ENCODE measurements around the gene HBB. TPM values are rescaled to one million over a fixed set of nuclear protein-coding genes. Genes with fewer than 3 reads are reported as not detected.

HBB gene
- polyA plus RNA-seq, 1 donor, result 122 TPM

GRCh38 chr11:5225480-5225871 lies 1.4 kb downstream of the HBB start:
- no peak for DNase-seq

- DNase-seq, result no peak
Observed at GRCh38 chr11:5224538-5225479, 2.1 kb downstream of the HBB start.

GRCh38 chr11:5223686-5224085 lies 3.2 kb downstream of the HBB start:
- DNase-seq, result no peak

DNA sequence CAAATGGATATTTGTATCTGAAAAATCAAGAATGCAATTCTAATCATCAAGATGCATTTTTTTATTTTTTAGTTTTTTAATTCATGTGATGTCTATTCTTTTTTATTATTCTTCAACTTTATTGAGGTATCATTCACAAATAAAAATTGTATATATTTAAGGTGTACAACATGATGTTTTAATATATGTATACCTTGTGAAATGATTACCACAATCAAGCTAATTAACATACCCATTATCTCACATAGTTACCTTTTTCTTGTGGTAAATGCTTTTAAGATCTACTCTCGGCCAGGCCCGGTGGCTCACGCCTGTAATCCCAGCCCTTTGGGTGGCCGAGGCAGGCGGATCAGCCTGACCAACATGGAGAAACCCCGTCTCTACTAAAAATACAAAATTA lies 3.7 kb downstream of the HBB start:
- no peak for DNase-seq

GRCh38 chr11:5210376-5210885 lies 16.4 kb downstream of the HBB start:
- no peak for DNase-seq

DNA sequence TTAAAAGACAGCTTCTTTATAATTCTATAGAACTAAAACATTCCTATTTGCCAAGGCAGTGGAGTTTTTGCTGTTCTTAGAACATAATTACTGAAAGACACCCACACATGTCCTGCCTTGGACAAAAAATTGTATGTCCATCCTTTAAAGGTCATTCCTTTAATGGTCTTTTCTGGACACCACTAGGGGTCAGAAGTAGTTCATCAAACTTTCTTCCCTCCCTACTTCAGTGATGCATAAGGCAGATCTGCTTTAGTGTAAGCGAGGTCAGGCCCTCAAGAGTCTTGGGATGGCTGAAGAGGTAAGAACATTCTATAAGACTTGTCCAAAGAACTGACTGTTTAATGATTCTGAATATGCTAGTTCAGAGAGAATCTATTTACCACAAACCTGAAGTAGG lies 22.1 kb downstream of the HBB start:
- DNase-seq, result peak; percentile 8

- DNase-seq, result no peak
Observed at GRCh38 chr11:5203366-5203765, 23.5 kb downstream of the HBB start.

GRCh38 chr11:5200582-5200981 lies 26.3 kb downstream of the HBB start, which contains the start of gene OR51V1:
OR51V1 (minus strand) TSS chr11:5200682; CDS start chr11:5200682, 0 bp downstream.
- no peak for DNase-seq

GRCh38 chr11:5198285-5198684 lies 28.6 kb downstream of the HBB start:
- DNase-seq, result no peak

DNA sequence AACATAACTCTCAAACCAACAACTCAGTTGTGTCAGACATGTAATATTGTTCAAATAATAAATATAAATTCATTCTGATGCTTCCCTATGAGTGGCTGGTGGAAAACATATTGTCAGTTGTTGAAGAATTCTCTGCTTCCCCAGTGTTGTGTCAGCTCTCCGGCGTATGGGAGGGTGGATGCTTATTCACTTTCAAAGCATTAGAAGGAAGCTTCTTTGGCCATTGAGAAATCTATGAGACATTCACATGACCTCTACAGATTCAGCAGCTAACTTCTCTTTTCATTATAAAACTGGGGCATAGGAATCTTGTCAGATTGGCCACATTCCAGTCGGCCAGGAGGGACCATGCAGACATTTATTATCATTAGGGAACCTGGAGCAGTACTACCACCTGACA lies 29.3 kb downstream of the HBB start:
- DNase-seq, result no peak

GRCh38 chr11:5196731-5197130 lies 30.1 kb downstream of the HBB start:
- no peak for DNase-seq

GRCh38 chr11:5196067-5196466 lies 30.8 kb downstream of the HBB start:
- no peak for DNase-seq

DNA sequence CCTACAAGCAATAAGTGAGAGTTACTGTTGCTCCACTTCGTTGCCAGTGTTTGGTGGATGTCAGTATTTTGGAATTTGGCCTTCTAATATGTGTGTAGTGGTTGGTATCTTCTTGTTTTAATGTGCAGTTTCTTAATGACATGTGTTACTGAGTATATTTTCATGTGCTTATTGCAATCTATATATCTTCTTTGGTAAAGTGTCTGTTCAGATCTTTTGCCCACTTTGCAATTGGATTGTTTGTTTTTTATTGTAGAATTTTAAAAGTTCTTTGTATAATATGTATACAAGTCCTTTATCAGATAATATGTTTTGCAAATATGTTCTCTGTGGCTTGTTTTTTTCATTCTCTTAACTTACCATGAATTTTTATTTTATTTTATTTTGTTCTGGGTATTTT lies 34.1 kb downstream of the HBB start:
- no peak for DNase-seq

GRCh38 chr11:5188201-5188600 lies 38.7 kb downstream of the HBB start:
- DNase-seq, result no peak

DNA sequence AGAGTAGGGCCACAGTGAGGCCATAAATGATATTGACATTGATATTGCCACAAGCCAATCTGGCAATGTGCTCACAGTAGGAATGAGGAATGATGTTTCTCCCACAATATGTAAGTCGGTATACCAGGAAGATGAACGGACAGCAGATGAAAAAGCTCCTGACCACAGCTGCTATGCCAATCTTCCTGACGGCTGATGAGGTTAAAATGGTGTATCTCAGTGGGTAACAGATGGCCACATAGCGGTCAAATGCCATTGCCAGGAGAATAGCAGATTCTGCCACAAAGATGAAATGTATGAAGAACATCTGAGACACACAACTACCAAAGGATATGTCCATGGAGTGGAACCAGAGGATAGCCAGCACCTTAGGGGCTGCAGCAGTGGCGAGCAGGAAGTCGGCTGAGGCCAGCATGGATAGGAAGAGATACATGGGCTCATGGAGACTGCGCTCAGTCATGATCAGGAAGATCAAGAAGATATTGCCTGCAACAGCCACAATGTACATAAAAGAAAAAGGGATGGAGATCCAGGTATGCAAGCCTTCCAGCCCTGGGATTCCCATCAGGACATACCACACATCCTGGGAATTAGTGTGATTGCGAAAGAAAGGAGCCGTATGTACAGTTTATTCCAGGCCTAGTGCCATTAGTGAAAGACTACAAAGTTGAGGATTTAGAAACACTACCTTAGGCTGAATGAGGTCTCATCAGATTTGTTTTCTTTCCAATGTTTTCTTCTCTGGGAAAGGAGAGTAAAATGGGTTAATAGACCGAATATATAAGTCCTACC lies 48.6 kb downstream of the HBB start:
- DNase-seq, result no peak

Other genes with a start within 250 kb of the HBB start
- not detected for gene OR51L1, start 232.2 kb downstream of the HBB start, polyA plus RNA-seq (ENCODE audit: insufficient read length)
- gene OR52J3, start 180.5 kb downstream of the HBB start, polyA plus RNA-seq (ENCODE audit: insufficient read length), result not detected
- gene OR52E2, start 167.4 kb downstream of the HBB start, polyA plus RNA-seq (ENCODE audit: insufficient read length), result not detected
- gene OR52E1, start 157.5 kb downstream of the HBB start, polyA plus RNA-seq (ENCODE audit: insufficient read length), result not detected
- not detected for gene OR52A5, start 88.7 kb downstream of the HBB start, polyA plus RNA-seq (ENCODE audit: insufficient read length)
- not detected for gene OR52A1, start 72.3 kb downstream of the HBB start, polyA plus RNA-seq (ENCODE audit: insufficient read length)
- not detected for gene OR51V1, start 26.4 kb downstream of the HBB start, polyA plus RNA-seq (ENCODE audit: insufficient read length)
- gene HBD, start 7.4 kb upstream of the HBB start, polyA plus RNA-seq (ENCODE audit: insufficient read length), result not detected
- gene HBG1, start 22.8 kb upstream of the HBB start, polyA plus RNA-seq (ENCODE audit: insufficient read length), result 7.3 TPM
- 1,834 TPM for gene HBG2, start 27.7 kb upstream of the HBB start, polyA plus RNA-seq (ENCODE audit: insufficient read length)
- gene HBE1, start 42.9 kb upstream of the HBB start, polyA plus RNA-seq (ENCODE audit: insufficient read length), result 4.3 TPM
- gene OR51B4, start 74.9 kb upstream of the HBB start, polyA plus RNA-seq (ENCODE audit: insufficient read length), result not detected
- gene OR51B2, start 97.2 kb upstream of the HBB start, polyA plus RNA-seq (ENCODE audit: insufficient read length), result not detected
- not detected for gene OR51B5, start 116.5 kb upstream of the HBB start, polyA plus RNA-seq (ENCODE audit: insufficient read length)
- not detected for gene OR51B6, start 124.4 kb upstream of the HBB start, polyA plus RNA-seq (ENCODE audit: insufficient read length)
- gene OR51M1, start 156.7 kb upstream of the HBB start, polyA plus RNA-seq (ENCODE audit: insufficient read length), result not detected
- gene OR51Q1, start 195.0 kb upstream of the HBB start, polyA plus RNA-seq (ENCODE audit: insufficient read length), result not detected
- not detected for gene OR51I1, start 214.4 kb upstream of the HBB start, polyA plus RNA-seq (ENCODE audit: insufficient read length)
- not detected for gene OR51I2, start 222.3 kb upstream of the HBB start, polyA plus RNA-seq (ENCODE audit: insufficient read length)

All from hindlimb muscle (tissue), 1 donor.